Naive thymus-derived CD4-positive, alpha-beta T cell (primary cell): ENCODE data around the gene PDE4D. TPM values are rescaled to one million over a fixed set of nuclear protein-coding genes. Genes with fewer than 3 reads are reported as not detected.

Source experiments
- ATAC-seq: fragments of 150-1000 bp; cut with Tn5 transposase; 2 replicates; pipeline ENCODE4 v1.10.0; 2021; ENCODE audit warnings: mild to moderate bottlenecking, moderate library complexity
- CTCF ChIA-PET: fragments of 350-600 bp; sonication (Branson Sonifier 250); formaldehyde crosslinking; loops from one replicate; lab custom pipeline; 2021; ENCODE audit warnings: antibody characterized with exemption; lab: Charles Lee
- POLR2A ChIA-PET: fragments of 350-600 bp; sonication (Branson Sonifier 250); formaldehyde crosslinking; loops from one replicate; lab custom pipeline; 2021; ENCODE audit warnings: antibody characterized with exemption, inconsistent platforms; lab: Charles Lee
- DNase-seq, 9 donors: peaks; one replicate each; pipeline versions ENCODE4 v3.0.0 to v3.0.0-alpha.2; 2020 to 2022; ENCODE audit warnings: mixed read lengths in 1 of 9
- H3K27ac ChIP-seq: one replicate; pipeline ENCODE4 v1.7.0; 2013; ENCODE audit warnings: mild to moderate bottlenecking, low read depth, low read length, moderate library complexity
- H3K27me3 ChIP-seq, 2 donors: one replicate each; pipeline ENCODE4 v1.7.0; 2013; ENCODE audit warnings: low read length in 2 of 2, mild to moderate bottlenecking in 2 of 2, moderate library complexity in 2 of 2; ENCODE audit not compliant: control insufficient read depth in 2 of 2, insufficient read depth in 2 of 2
- H3K36me3 ChIP-seq, 3 experiments: 1 replicate in 2 of 3; 2 replicates in 1 of 3; pipeline ENCODE4 v1.7.0; 2013; ENCODE audit warnings: low read length in 3 of 3, mild to moderate bottlenecking in 3 of 3, moderate library complexity in 1 of 3; ENCODE audit not compliant: insufficient read depth in 3 of 3, control insufficient read depth in 2 of 3
- H3K4me1 ChIP-seq, 2 donors: one replicate each; pipeline ENCODE4 v1.7.0; 2013; ENCODE audit warnings: low read length in 2 of 2, mild to moderate bottlenecking in 2 of 2, moderate library complexity in 1 of 2; ENCODE audit not compliant: control insufficient read depth in 2 of 2, insufficient read depth in 2 of 2
- H3K4me3 ChIP-seq: 2 replicates; pipeline ENCODE4 v1.7.0; 2013; ENCODE audit warnings: mild to moderate bottlenecking, low read length
- H3K9me3 ChIP-seq, 3 experiments: 1 replicate in 2 of 3; 2 replicates in 1 of 3; pipeline ENCODE4 v1.7.0; 2013; ENCODE audit warnings: low read length in 3 of 3; ENCODE audit not compliant: control insufficient read depth in 2 of 3
- H3K27ac Mint-ChIP-seq, 9 donors: one replicate each; pipeline ENCODE4 v1.8.0; 2020 to 2022; ENCODE audit warnings: mixed read lengths in 9 of 9, mild to moderate bottlenecking in 8 of 9, moderate library complexity in 5 of 9, inconsistent platforms in 2 of 9
- H3K27me3 Mint-ChIP-seq, 5 donors: one replicate each; pipeline ENCODE4 v1.8.0; 2021 to 2022; ENCODE audit warnings: mixed read lengths in 5 of 5, mild to moderate bottlenecking in 1 of 5
- H3K36me3 Mint-ChIP-seq, 5 donors: one replicate each; pipeline ENCODE4 v1.8.0; 2020 to 2022; ENCODE audit warnings: mixed read lengths in 5 of 5, mild to moderate bottlenecking in 3 of 5, inconsistent platforms in 1 of 5
- H3K4me1 Mint-ChIP-seq, 7 donors: one replicate each; pipeline ENCODE4 v1.8.0; 2020 to 2022; ENCODE audit warnings: mixed read lengths in 7 of 7, mild to moderate bottlenecking in 3 of 7, inconsistent platforms in 1 of 7
- H3K4me3 Mint-ChIP-seq, 10 donors: one replicate each; pipeline ENCODE4 v1.8.0; 2020 to 2022; ENCODE audit warnings: mild to moderate bottlenecking in 10 of 10, mixed read lengths in 10 of 10, moderate library complexity in 6 of 10, inconsistent platforms in 2 of 10
- H3K9me3 Mint-ChIP-seq, 11 donors: one replicate each; pipeline ENCODE4 v1.8.0; 2020 to 2022; ENCODE audit warnings: mixed read lengths in 11 of 11, mild to moderate bottlenecking in 4 of 11, inconsistent platforms in 1 of 11, moderate library complexity in 1 of 11
- intact Hi-C, 2 donors: fragments of 100-400 bp; cut with micrococcal nuclease; formaldehyde crosslinking; loops; one replicate each; pipeline ENCODE4 v1.15.1; 2023
- polyA plus RNA-seq, 2 donors: library from polyadenylated mRNA; unstranded; fragments of 300-500 nt; fragmentation: Illumina TruSeq; gene quantifications; one replicate each; pipeline ENCODE4 v1.2.3, GENCODE V29; 2021
- total RNA-seq, 6 experiments: library from RNA in 5 of 6; stranded (reverse) in 5 of 6; gene quantifications; 1 replicate in 5 of 6; 2 replicates in 1 of 6; pipeline ENCODE4 v1.2.3 and lab custom pipeline; 2021 to 2026

PDE4D gene
- total and polyA plus RNA-seq, 7 experiments from 2014 or later, result 4.9 to 102 (median 38.8) TPM

DNA sequence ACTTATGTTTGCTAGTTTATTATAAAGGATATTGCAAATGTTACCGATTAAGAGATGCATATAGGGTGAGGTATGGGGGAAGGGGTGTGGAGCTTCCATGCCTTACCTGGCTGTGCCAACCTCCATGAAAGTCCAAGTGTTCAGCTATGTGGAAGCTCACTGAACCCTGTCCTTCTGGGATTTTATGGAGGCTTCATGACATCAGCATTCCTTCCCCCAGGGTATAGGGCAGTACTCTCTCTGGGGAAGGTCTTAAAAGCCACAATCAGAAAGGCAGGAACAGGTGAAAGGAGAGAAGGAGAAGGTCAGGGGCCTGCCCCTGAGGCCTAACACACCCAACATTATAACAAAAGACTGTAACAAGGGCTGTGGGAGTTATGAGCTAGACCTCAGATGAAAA is 592.6 kb downstream of the PDE4D start:
- H3K4me1 ChIP-seq, result no peaks in the 10 kb centered on the region
- H3K27ac ChIP-seq, result no peak overlapping the region
- POLR2A ChIA-PET, result no interaction called here
- H3K4me1 Mint-ChIP-seq, result peaks cover 6 to 17% (median 15%) of the 10 kb centered on the region in 7 donors
- H3K27ac Mint-ChIP-seq, result no peak overlapping the region
- no peaks in the 10 kb centered on the region for H3K27me3 ChIP-seq
- H3K9me3 ChIP-seq, result no peaks in the 10 kb centered on the region
- CTCF ChIA-PET, result no interaction called here
- no peaks in the 10 kb centered on the region for H3K36me3 Mint-ChIP-seq
- H3K9me3 Mint-ChIP-seq, result peaks cover 0 to 3% (median 0%) of the 10 kb centered on the region in 11 donors
- no peaks in the 10 kb centered on the region for H3K36me3 ChIP-seq
- intact Hi-C loops, result no loop called here
- peaks cover 0 to 5% (median 0%) of the 10 kb centered on the region in 5 donors for H3K27me3 Mint-ChIP-seq
- H3K4me3 Mint-ChIP-seq, result no peak overlapping the region
- no peak overlapping the region for H3K4me3 ChIP-seq
- no peak for ATAC-seq
- no peak for DNase-seq

- no peak for ATAC-seq
- Histone ChIP-seq H3K36me3 (no peaks in the 10 kb centered on the region), H3K4me3 (no peak overlapping the region), H3K4me1 (no peaks in the 10 kb centered on the region), H3K27ac (no peak overlapping the region), H3K27me3 (no peaks in the 10 kb centered on the region), H3K9me3 (no peaks in the 10 kb centered on the region)
- intact Hi-C loops, result no loop called here
- Mint-ChIP-seq H3K4me3 (no peak overlapping the region), H3K9me3 (peaks cover 0 to 3% (median 0%) of the 10 kb centered on the region in 11 donors), H3K27me3 (peaks cover 0 to 3% (median 0%) of the 10 kb centered on the region in 5 donors), H3K4me1 (peaks cover 6 to 17% (median 15%) of the 10 kb centered on the region in 7 donors), H3K36me3 (no peaks in the 10 kb centered on the region), H3K27ac (no peak overlapping the region)
- CTCF ChIA-PET, result no interaction called here
- POLR2A ChIA-PET, result no interaction called here
- DNase-seq, result no peak
Observed at GRCh38 chr5:59299006-59299405, 594.5 kb downstream of the PDE4D start.

DNA sequence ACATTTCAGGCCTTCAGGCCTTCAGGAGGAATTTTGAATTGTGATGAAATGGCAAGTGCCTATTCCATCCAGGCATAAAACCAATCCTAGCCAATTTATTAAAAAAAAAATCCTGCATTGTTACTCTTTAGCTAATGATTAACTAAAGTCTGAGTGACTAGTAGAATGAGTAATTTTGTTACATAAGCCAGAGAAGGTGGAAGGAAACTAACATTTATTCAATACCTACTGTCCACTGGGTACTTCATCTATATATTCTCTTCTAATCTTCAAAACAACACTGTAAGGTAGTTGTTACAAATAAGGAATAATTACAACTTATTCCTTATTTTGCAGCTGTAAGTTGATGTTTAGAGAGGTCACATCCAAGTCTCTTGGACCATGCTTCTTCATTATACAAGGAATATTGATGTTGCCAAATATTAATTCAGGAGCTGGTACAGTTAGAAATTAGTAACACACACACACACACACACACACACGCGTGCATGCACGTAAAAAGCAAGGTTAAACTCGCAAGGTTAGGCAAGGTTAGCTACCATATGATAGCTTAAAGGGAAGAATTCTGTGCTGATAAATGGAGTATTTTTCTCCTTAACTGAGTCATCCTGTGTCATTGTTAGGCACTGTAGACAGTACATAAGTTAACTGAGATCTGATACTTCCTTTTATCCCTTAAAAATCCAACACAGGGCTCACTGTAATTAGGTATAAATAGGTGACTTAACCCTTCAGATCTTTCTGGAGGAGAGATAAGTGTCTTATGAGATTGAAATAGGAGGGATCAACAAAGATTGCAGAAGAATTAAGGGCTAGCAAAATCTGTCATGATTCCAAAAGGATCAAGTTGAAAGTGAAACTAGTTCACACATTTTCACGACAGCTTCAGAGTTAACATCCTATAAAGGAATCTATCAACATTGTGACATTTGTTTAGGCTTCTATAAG is 596.9 kb downstream of the PDE4D start:
- ATAC-seq (no peak), DNase-seq (no peak)
- Mint-ChIP-seq H3K27me3 (no peaks in the 10 kb centered on the region), H3K9me3 (no peaks in the 10 kb centered on the region), H3K36me3 (no peaks in the 10 kb centered on the region), H3K27ac (peak overlapping the region in 5 of 9 donors; percentile 31 to 73 (median 58)), H3K4me1 (peaks cover 6 to 17% (median 15%) of the 10 kb centered on the region in 7 donors), H3K4me3 (peak overlapping the region; percentile 30 to 83 (median 76))
- Histone ChIP-seq H3K9me3 (no peaks in the 10 kb centered on the region), H3K27me3 (no peaks in the 10 kb centered on the region), H3K36me3 (no peaks in the 10 kb centered on the region), H3K4me1 (no peaks in the 10 kb centered on the region), H3K27ac (no peak overlapping the region), H3K4me3 (peak overlapping the region; percentile 42)
- ChIA-PET POLR2A (no interaction called here), CTCF (interaction anchor here (0.6 kb wide), 1 partner anchor 413 kb away, joined by 3 read pairs; no protein-coding TSS in a partner anchor)
- intact Hi-C loops, result no loop called here

- no peaks in the 10 kb centered on the region for H3K36me3 ChIP-seq
- intact Hi-C loops, result no loop called here
- no peak overlapping the region for H3K4me3 Mint-ChIP-seq
- no peaks in the 10 kb centered on the region for H3K9me3 ChIP-seq
- no peaks in the 10 kb centered on the region for H3K36me3 Mint-ChIP-seq
- no peaks in the 10 kb centered on the region for H3K27me3 ChIP-seq
- DNase-seq (no peak), ATAC-seq (no peak)
- no peak overlapping the region for H3K27ac Mint-ChIP-seq
- ChIA-PET POLR2A (no interaction called here), CTCF (no interaction called here)
- peaks cover 0 to 12% (median 0%) of the 10 kb centered on the region in 5 donors for H3K27me3 Mint-ChIP-seq
- H3K27ac ChIP-seq, result no peak overlapping the region
- H3K4me1 ChIP-seq, result no peaks in the 10 kb centered on the region
- no peaks in the 10 kb centered on the region for H3K9me3 Mint-ChIP-seq
- H3K4me3 ChIP-seq, result no peak overlapping the region
- peaks cover 6 to 17% (median 15%) of the 10 kb centered on the region in 7 donors for H3K4me1 Mint-ChIP-seq
Observed at GRCh38 chr5:59293700-59294099, 599.8 kb downstream of the PDE4D start.

GRCh38 chr5:59291941-59292340 is 601.6 kb downstream of the PDE4D start:
- Mint-ChIP-seq H3K9me3 (peaks cover 0 to 1% (median 0%) of the 10 kb centered on the region in 11 donors), H3K36me3 (no peaks in the 10 kb centered on the region), H3K27me3 (peaks cover 0 to 16% (median 5%) of the 10 kb centered on the region in 5 donors), H3K27ac (no peak overlapping the region), H3K4me1 (peaks cover 0 to 8% (median 6%) of the 10 kb centered on the region in 7 donors), H3K4me3 (no peak overlapping the region)
- CTCF ChIA-PET, result no interaction called here
- DNase-seq (no peak), ATAC-seq (no peak)
- H3K36me3 ChIP-seq, result no peaks in the 10 kb centered on the region
- no peaks in the 10 kb centered on the region for H3K27me3 ChIP-seq
- no peak overlapping the region for H3K4me3 ChIP-seq
- H3K9me3 ChIP-seq, result no peaks in the 10 kb centered on the region
- no peak overlapping the region for H3K27ac ChIP-seq
- H3K4me1 ChIP-seq, result no peaks in the 10 kb centered on the region
- intact Hi-C loops, result no loop called here
- POLR2A ChIA-PET, result no interaction called here

DNA sequence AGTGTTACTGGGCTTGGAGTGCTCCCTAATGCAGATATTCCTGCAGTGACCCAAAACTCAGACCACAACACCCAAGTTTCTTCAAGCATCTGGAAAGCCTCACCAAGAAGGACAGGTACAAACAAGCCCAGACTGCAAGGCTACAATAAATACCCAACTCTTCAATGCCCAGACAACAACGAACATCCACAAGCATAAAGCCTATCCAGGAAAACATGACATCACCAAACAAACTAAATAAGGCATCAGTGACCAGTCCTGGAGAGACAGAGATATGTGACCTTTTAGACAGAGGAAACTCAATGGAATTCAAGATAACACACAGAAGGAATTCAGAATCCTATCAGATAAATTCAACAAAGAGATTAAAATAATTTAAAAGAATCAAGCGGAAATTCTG is 605.6 kb downstream of the PDE4D start:
- Histone ChIP-seq H3K36me3 (no peaks in the 10 kb centered on the region), H3K4me3 (no peak overlapping the region), H3K9me3 (no peaks in the 10 kb centered on the region), H3K4me1 (no peaks in the 10 kb centered on the region), H3K27ac (no peak overlapping the region), H3K27me3 (no peaks in the 10 kb centered on the region)
- ChIA-PET POLR2A (no interaction called here), CTCF (no interaction called here)
- H3K4me1 Mint-ChIP-seq, result no peaks in the 10 kb centered on the region
- H3K36me3 Mint-ChIP-seq, result no peaks in the 10 kb centered on the region
- H3K27ac Mint-ChIP-seq, result no peak overlapping the region
- H3K4me3 Mint-ChIP-seq, result no peak overlapping the region
- ATAC-seq, result no peak
- intact Hi-C loops, result no loop called here
- H3K27me3 Mint-ChIP-seq, result peaks cover 4 to 20% (median 6%) of the 10 kb centered on the region in 5 donors
- no peak for DNase-seq
- H3K9me3 Mint-ChIP-seq, result peaks cover 0 to 3% (median 0%) of the 10 kb centered on the region in 11 donors
